ENCODE data around the gene FSHR.
A peak's percentile ranks its signal among the peaks of the same experiment; 100 is the strongest.

Gene FSHR, protein sequence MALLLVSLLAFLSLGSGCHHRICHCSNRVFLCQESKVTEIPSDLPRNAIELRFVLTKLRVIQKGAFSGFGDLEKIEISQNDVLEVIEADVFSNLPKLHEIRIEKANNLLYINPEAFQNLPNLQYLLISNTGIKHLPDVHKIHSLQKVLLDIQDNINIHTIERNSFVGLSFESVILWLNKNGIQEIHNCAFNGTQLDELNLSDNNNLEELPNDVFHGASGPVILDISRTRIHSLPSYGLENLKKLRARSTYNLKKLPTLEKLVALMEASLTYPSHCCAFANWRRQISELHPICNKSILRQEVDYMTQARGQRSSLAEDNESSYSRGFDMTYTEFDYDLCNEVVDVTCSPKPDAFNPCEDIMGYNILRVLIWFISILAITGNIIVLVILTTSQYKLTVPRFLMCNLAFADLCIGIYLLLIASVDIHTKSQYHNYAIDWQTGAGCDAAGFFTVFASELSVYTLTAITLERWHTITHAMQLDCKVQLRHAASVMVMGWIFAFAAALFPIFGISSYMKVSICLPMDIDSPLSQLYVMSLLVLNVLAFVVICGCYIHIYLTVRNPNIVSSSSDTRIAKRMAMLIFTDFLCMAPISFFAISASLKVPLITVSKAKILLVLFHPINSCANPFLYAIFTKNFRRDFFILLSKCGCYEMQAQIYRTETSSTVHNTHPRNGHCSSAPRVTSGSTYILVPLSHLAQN

DNA sequence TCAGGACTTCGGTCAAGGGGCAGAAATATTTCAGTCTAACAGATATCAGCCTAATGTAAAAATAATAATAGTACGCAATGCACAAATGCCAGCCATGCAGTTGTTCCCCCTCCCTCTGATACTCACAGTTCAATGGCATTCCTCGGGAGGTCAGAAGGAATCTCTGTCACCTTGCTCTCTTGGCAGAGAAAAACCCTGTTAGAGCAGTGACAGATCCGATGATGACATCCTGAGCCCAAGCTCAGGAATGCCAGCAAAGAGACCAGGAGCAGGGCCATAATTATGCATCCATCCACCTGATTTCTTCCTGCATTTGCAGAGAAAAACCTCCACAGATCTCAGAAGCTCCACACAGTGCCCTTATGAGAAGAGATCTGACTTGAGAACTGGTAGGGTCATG, at the start of gene FSHR:
Gene FSHR (minus strand): TSS at position 376 of the 400 bp plus-strand sequence. CDS start 98 bp downstream, at position 278.
- no peak for FAIRE-seq
- peak; percentile 12 for DNase-seq (ENCODE audit: low spot score)

DNA sequence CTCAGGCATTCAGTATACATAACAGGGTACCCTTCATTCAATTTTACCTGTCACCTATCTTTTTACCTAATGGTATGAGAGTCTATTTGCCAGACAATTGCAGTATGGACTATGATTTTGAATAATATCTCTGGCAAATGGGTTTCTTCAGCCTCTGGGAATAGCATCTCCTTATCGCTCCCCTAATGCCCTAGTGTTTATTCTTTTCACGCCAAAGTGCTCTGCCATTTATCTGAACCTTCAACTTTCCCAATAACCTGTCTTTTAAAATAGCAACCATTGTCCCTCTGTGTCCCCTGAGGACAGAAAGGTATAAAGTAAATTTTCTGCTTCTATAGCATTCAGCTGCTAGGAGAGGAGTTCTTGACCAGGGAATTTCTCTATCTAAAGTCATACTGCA, 45.0 kb upstream of the FSHR start:
- no peak for FAIRE-seq

DNA sequence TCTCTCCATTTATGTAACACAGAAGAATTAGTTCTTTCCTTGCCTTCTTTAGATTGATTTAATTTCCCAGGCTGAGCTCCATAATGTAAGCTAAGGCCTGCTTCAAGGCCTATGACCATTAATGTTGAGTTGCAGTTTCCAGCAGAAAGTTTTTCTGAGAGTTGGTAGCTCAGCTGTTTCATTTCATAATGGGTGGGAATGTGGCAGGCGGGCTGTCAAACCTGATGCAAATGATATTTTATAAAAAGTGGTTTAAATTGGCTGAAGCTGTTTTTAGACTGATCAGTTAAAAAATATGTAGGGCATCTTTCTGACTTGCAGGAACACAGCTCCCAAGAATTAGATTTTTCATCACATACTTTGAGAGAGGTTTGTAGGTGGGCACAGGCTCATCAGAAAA, 40.4 kb upstream of the FSHR start:
- DNase-seq (ENCODE audit: low spot score) = no peak
- FAIRE-seq = no peak

More for the DNA sequence above, 45.0 kb upstream of the FSHR start:
- no peak for DNase-seq (ENCODE audit: low spot score)

DNA sequence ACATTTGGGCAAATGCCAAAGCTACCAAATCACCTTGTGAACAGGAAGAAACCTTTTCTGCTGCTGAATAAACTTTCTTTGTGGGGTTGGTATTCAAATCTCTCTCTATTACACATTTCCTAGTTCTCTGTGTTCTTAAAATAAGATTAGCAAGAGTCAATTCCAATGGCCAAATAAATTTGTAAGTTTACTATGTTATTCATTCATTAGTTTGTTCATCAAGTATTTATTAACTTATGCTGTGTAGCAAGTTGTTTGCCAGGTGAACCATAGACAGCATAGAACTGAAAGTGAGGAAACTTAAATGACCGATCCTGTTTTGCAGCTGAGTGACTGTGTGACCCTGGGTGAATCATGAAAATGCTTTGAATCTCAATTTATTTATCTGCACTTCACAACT, 37.7 kb upstream of the FSHR start:
- no peak for FAIRE-seq
- DNase-seq (ENCODE audit: low spot score) = no peak

DNA sequence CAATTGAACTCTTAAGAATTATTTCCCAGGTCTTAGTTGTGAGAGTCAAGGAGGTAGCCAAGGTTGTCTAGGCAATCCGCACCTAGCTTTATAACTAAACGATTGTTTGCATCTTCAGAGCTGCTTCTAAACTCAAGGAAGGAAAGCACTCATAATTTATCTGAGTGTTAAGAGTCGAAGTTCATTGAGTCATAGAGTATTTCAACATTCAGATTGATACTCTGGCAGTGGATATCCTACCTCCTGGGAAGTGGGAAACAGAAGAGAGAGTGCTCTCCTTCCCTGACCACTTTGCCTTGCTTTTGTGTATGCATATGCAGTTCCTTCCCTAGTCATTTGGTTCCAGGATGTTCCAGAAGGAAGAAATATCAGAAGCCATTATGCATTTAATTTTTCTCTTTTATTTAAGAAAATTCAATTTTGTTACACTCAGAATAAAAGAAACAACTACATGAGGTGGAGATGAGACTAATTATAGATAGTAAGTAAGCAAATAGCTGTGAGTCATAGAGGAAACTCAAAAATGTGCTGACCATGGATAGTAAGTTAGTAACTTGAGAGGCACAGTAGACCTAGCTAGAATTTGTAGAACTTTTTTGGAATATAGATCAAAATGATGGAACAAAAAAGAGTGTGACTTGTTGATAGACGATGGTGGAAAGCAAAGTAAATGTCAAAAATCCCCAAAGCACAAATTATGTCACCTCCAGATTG, 35.4 kb upstream of the FSHR start:
- DNase-seq (ENCODE audit: low spot score) (no peak), FAIRE-seq (no peak)

DNA sequence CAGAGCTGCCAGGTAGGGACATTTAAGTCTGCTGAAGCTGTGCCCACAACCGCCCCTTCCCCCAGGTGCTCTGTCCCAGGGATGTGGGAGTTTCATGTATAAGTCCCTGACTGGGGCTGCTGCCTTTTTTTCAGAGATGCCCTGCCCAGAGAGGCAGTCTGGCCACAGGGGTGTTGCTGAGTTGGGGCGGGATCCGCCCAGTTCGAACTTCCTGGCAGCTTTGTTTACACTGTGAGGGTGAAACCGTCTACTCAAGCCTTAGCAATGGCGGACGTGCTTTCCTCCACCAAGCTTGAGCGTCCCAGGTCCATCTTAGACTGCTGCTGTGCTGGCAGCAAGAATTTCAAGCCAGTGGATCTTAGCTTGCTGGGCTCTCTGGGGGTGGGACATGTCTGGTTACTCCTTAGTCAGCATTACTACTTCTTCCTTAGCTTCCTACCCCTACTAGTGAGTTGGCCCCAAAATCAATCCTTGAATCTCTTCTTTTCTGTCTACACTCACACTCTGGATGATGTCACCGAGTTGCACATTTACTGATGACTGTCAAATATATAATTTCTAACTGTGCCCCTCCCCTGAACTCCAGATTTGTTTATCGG, 31.8 kb upstream of the FSHR start:
- FAIRE-seq (no peak), DNase-seq (ENCODE audit: low spot score) (no peak)

DNA sequence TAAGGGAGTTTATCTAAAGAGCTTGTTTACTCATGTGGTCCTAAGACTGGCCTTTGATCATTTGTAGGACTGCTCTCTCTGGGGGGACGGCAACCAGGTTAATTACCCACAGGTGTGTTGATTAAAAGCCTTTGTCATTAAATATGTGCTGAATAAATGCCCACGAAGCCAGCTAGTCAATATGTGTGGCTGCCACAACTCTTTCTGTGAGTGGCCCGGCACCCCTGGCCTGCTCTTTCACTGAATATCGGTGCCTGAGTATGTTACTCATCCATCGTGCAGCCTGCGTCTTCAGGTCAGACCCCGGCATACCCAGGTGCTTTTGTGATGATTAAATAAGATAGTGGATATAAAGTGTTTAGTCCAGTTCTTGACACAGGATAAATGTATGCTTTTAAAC, 24.3 kb upstream of the FSHR start:
- DNase-seq (ENCODE audit: low spot score) (no peak), FAIRE-seq (no peak)

DNA sequence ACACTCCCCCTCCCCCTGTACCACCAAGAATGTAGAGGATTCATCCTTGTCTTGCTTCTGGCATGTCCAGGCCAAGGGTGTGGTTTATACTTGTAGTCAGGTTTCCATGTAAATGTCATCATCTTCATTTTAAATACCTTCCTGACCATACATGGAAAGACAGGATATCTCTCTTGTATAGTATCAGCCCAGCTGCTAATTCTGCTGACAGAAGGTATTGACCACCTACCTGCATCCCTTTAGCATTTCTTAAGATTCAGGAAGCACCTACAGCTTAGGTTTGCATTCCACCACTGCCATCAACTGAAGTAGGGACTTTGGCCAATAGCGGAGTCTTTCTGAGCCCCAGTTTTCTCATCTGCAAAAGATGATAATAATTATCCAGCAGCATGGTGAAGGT, 22.9 kb upstream of the FSHR start:
- FAIRE-seq (no peak), DNase-seq (ENCODE audit: low spot score) (no peak)

DNA sequence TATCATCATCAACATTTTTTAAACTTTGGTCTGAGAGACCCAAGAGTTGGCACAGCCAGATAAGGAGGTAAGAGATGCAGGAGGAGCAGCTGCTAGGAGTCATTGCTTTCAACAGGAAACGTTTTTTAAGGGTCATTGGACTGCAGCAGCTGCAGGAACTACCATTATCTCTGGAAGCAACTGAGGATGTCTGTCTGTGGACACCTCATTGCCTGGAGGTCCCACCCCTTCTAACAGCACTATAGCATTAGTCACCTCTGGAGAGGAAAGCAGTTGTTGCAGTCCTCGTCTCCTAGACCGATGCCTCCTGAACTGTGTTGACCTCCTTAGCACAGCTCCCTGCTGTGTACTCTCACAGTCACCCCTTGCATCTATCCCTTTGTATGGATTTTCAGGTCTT, 21.5 kb upstream of the FSHR start:
- DNase-seq (ENCODE audit: low spot score) (peak; percentile 13), FAIRE-seq (no peak)

DNA sequence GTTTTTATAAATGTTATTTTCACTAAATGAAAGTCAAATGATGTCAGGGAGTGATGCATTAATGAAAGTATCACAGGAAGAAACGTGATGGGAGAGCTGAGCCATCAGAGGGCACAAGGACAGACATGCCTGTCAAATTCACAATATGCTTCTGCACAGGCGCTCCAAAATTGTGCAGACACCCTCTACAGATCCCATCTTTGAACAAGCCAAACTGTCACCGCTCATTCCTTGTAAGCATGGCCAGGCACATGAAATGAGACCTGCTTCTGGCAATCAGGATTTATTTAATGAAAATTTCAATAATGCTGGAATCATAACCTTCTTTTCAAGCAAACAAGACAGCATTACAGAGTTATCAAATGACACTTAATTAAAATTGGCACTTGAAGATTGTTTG, 20.4 kb upstream of the FSHR start:
- DNase-seq (ENCODE audit: low spot score) = no peak
- no peak for FAIRE-seq

DNA sequence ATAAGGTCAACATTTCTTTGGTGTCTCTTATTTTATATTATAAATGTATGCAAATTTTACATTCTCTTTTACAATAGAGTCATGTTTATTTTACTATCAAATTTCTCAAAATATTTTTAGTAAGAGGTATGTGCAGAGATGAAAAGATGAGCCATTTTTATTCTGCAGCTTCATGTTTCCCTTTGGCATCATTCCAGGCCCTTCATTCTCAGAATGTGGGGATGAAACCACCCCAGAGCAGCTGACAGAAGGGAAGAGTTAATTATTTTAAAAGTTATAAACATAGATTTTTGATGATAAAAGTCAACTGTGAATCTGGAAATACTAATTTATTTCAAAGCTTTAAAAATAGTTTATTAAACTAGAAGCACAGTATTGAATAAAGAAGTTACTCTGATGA, 12.8 kb upstream of the FSHR start:
- no peak for DNase-seq (ENCODE audit: low spot score)
- no peak for FAIRE-seq

DNA sequence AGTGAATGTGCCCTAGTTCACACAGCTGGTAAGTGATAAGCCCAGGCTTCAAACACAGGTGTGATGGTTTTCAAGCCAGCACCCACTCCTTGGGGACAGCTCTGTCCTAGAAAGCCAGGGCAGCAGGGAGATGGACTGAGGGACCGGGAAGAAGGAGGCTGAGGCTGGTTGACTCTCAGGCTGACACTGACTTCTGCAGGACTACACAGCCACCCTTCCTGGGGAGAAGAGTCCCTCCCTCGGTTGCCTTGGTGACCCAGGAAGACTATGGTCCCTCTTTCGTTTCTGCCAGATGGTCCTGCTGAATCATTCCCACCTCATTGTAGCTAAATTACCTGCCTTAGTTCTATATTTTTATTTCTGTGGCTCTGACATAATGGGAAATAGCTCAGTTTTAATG, 11.3 kb upstream of the FSHR start:
- FAIRE-seq (no peak), DNase-seq (ENCODE audit: low spot score) (no peak)

DNA sequence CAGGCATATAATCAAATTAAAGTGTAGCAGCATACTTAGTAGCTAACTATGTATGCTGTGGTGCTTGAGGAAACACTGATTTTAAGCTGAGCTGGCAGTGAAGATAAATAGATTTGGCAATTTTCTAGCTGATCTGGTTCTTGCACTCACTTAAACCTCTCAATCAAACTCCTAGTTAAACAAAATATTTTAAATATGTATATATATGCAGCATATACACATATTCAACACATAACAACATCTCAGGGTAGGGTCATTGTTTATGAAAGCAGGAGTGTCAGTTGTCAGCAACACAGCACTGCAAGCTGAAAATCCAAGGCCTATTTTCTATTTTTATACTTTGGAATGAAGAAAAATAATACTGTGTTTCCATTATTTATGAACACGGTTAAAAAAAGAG, 10.4 kb upstream of the FSHR start:
- no peak for DNase-seq (ENCODE audit: low spot score)
- no peak for FAIRE-seq

DNA sequence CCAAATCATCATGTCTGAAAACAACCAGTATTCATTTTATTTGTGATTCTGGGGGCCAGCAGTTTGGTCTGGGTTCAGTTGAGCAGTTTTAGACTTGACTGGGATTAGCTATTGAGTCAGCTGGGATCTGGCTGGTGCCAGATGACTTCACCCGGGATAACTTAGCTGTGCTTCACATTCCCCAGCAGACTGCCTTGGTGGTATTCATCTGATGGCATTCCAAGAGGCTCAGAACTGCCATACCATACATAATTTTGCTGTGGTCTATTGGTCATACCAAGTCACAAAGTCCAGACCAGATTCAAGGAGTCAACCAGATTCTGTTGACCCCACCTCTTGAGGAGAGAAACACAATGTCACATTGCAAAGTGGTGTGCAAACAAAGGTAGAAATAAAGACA, 7.8 kb upstream of the FSHR start:
- DNase-seq (ENCODE audit: low spot score) (peak; percentile 37), FAIRE-seq (no peak)

DNA sequence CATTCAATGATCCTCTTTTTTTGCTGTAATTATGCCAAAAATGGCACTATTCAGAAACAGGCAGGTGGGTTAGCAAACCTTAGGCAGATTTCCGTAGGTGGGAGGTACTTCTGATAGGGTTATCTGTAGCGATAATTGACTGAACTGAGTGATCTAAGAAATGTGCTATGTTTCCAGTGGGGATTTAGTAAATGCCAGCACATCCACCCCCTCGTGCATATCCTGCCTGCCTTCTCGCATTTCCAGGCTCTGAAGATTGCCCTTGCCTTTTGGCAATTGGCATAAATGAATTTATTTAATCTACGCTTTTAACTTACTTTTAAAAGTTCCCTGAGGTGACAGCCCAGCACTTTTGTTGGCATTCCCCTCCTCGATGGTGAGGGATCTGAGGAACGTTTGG, 576 bp upstream of the FSHR start:
- no peak for FAIRE-seq
- no peak for DNase-seq (ENCODE audit: low spot score)

DNA sequence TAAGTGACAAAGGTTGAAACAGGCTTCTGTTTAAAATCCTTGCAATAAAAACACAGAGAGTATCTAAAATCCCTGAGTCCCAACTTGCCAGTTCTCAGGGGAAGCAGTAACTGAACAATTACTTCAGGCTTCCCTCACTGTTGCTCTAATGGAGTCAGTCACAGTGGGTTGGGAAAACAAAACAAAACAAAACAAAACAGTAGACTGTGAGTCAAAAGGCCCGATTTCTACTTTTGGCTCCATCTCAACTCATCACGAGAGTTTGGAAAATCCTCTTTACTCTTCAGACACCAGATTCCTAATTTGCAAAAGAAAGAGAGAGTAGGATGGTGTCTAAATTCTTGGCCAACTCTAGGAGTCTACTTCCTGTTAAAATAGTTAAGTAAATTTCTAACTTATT, 1.1 kb downstream of the FSHR start:
- DNase-seq (ENCODE audit: low spot score) = no peak
- FAIRE-seq = no peak

DNA sequence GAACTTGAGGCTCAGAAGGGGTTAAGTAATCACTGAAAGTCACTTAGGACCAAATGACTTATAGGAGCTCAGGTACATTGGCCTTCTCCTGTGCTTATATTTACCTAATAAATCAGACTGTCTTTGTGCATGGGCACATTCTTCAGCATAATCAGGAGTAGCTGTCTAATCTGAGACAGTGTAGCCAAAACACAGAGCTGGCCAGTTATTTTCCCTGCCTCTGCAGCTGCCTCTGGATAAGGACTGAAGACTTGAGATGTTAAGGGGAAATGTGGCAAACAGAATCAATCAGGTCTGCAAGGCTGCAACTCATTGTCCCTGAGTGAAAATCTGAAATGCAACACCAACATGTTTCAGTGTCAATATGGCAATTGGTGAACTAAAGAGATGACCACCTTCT, 1.5 kb downstream of the FSHR start:
- FAIRE-seq = no peak
- no peak for DNase-seq (ENCODE audit: low spot score)

DNA sequence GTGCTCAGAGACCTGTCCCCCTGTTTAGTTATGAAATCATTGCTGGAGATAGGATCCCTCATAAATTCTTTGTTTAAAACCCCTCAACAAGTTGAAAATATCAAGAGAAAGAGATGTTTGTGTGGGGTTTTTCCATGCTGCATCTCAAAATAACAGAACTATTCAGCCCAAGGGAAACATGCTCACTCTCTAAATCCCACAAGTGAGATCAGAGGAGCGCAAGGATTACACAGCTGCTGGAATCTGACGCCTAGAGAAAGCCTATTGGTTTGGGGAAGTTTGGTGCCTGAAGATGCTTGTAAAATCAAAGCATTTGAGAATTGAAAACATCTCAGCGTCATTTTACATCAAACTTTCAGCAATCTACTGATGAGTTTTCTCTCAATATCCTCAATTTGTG, 7.9 kb downstream of the FSHR start:
- FAIRE-seq (no peak), DNase-seq (ENCODE audit: low spot score) (no peak)

DNA sequence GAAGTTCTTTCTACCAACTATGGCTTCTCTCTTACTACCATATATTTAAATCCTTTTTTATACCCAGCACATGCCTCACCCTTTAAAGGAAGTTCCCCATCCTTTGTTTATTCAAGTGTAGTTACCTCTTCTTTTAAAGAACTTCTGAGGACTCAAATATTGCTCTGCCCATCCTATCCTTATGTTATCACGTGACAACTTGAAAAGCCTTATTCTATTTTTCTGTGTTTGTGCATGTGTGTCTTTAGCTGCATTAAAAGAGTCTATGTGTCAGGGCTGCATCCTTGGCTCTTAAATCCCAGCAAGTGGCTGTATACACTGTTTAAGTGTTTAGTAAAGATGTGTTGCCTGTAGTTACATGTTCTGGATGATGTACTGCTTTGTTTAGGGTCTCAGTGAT, 22.5 kb downstream of the FSHR start:
- FAIRE-seq = no peak

DNA sequence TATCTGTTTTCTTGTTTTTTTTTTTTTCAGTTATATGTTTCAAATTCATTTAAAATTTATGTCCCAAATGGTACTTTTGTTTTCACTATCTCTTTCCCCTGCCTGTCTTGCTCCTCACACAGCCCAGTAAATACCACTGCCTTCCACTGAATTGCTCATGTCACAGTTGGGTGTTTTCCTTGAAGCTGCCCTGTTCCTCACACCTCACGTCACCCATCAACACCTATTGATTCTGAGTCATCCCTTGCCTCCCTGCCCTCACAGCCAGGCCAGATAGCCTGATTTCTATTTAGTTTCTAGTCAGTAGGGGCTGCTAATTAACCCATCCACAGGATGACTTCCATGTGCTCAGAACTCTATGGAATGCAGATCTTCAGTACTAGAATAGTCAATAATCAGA, 25.3 kb downstream of the FSHR start:
- no peak for FAIRE-seq
- DNase-seq (ENCODE audit: low spot score) = no peak

More for the DNA sequence above, 22.5 kb downstream of the FSHR start:
- DNase-seq (ENCODE audit: low spot score) = no peak

DNA sequence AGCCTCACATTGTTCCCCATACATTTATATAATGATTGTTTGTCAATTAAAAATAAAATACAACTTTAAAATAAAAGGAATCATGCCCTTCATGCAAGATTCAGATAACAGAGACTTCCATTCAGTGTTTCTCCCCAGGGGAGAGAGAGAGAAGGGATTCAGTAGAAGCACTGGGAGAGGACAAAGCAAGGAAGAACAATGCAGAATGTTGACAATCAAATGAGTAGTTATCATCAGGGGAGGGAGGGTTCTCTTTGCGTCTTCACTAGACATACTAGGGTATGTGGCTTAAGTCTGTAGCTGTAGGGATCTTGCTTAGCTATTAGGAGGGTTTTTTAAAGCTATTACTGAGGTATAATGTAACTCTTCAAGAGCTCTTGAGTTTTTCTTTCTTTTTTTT, 30.7 kb downstream of the FSHR start:
- FAIRE-seq (no peak), DNase-seq (ENCODE audit: low spot score) (no peak)

DNA sequence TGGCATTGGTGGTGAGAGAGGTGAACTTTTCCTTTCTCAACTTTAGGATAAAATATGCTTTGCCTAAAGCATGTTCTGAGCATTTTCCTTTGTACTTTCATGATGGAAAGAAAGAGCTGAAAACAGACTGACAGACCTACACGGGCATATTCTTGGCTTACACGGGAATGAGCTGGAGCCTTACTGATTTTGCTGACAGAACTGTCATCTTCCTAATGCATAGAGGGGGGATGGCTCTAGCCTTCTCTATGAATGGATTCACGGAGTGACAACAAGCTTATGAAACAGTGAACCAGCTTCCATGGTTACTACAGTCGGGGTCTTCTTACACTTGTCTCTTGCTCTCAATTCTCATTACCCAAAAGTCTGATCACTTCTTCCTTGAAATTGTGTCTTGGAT, 32.2 kb downstream of the FSHR start:
- no peak for FAIRE-seq
- DNase-seq (ENCODE audit: low spot score) = no peak

All from urothelium cell line (cell line).